GM21360 (cell line): ENCODE data around the gene TARM1.

Experiments
- ATAC-seq: cut with Tn5 transposase; IDR thresholded peaks from one replicate; pipeline ENCODE4 v1.9.1; 2021; ENCODE audit warnings: mild to moderate bottlenecking, moderate library complexity; ENCODE audit not compliant: unreplicated experiment

The TARM1 gene

GRCh38 chr19:54081032-54081431 lies at the start of gene TARM1:
TSS of gene TARM1 (minus strand) at chr19:54081365. CDS start at chr19:54081340, 25 bp downstream.
- ATAC-seq = no peak

- no peak for ATAC-seq
These were observed 48.4 kb upstream of the TARM1 start for GRCh38 chr19:54129617-54129996.

GRCh38 chr19:54128796-54129616 lies 47.8 kb upstream of the TARM1 start:
- ATAC-seq = no peak

DNA sequence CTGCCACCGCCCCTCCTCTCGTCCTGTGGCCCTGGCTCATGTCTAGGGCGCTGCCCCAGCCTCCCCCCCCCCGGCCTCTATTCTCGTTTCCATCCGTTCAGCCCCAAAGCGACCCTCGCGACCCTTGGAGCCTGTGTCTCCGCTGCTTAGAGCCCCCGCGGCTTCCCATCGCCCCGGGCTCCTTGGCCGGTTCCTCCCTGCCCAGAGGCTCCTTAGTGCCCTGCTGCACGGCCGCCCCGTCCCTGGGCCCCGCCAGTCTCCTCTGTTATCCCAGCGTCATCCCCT lies 47.2 kb upstream of the TARM1 start:
- ATAC-seq = no peak

DNA sequence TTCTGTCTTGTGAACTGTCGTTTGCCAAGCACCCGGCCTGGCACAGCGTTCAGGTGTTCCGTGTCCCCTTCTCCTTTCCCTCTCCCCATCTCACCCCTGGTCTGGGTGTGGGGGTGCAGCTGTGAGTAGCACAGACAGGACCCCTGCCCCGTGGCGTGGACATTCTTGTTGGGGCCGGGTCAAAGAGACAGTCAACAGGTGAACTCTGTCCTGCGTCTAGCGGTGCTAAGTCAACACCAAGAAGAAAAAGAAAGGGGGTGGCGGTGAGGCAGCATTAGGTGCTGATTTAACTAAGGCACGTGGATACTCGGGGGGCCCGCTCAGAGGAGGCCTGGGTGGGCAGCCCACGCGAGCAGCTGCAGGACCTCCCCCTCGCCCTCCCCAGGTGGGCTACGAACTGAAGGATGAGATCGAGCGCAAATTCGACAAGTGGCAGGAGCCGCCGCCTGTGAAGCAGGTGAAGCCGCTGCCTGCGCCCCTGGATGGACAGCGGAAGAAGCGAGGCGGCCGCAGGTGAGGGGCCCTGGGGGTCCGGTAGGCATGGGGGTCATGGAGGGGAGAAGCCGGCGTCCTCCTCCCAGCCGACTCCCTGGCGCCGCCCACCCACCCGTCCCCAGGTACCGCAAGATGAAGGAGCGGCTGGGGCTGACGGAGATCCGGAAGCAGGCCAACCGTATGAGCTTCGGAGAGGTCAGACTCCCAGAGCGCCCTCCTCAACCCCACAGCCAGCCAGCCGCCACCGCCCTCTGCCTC lies 46.7 kb upstream of the TARM1 start:
- ATAC-seq = no peak

GRCh38 chr19:54125713-54126112 lies 44.5 kb upstream of the TARM1 start:
- ATAC-seq = no peak

DNA sequence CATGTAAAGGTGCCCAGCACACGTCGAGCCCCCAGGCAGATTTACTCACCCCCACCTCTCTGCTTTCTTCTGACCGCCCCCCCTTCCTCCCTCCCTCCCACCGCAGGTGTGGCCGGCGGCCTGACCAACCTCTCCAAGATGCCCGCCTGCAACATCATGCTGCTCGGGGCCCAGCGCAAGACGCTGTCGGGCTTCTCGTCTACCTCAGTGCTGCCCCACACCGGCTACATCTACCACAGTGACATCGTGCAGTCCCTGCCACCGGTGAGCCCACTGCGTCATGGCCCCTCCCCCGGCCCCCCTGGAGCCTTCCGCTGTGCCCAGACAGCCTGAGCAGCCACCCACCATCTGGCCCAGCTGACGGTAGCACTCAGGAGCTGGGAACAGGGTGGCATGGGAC lies 43.2 kb upstream of the TARM1 start:
- no peak for ATAC-seq

DNA sequence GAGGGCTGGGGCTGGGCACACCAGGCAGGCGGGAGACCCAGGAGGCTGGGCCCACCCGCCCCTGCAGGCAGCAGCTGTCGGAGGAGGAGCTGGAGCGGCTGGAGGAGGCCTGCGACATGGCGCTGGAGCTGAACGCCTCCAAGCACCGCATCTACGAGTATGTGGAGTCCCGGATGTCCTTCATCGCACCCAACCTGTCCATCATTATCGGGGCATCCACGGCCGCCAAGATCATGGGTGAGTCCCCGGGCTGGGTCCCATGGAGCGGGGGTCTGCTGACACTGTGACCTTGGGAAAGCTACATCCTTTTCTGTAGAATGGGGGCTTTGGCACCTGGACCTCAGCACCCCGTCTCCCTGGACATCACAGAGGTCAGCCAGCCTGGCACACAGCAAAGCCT lies 42.5 kb upstream of the TARM1 start:
- no peak for ATAC-seq

GRCh38 chr19:54121259-54121658 lies 40.1 kb upstream of the TARM1 start:
- no peak for ATAC-seq

DNA sequence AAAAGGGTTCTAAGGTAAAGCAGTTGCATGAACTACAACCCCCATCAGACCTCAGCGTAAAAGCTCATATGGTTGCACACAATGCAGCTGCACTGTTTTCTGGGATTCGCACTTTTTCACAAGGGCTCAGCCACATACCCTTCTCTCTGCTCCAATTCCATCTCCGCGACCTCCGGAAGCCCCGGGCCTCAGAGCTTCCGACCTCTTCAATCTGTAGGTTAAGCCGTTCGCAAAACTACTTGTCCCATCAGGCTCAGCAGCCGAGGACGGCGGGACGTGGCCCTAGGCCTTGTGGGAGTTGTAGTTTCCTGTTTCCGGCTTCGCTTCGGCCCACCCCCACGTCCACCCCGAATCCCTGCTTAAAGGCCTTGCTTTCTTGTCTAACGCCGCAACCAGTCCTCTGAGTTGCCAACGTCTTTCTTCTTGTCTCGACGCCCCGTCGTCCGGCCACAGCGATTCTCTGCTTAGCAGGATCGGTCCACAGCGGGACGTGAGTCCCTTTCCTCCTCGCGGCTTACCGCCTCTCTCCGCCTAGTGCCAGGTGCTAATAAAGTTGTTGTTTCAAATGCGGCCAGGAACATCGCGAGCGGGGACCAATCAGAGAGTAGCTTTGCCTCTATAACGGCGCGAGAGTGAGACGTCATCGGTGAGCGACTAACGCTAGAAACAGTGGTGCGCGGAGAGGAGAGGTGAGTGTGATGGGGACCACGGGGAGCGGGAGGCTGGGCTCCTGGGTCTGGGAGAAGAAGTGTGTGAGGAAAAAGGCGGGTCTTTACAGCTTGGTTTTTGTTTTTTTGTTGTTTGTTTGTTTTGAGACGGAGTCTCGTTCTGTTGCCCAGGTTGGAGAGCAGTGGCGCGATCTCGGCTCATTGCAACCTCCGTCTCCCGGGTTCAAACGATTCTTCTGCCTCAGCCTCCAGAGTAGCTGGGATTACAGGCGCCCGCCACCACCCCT lies 34.2 kb upstream of the TARM1 start, which contains the start of the genes PRPF31 and TFPT:
TSS of gene PRPF31 (plus strand) at position 646 of the 955 bp plus-strand sequence. CDS start 2,525 bp downstream, outside the sequence.
TSS of gene TFPT (minus strand) at position 549 of the 955 bp plus-strand sequence. CDS start at position 161, 388 bp downstream.
- peak; percentile 81 for ATAC-seq

DNA sequence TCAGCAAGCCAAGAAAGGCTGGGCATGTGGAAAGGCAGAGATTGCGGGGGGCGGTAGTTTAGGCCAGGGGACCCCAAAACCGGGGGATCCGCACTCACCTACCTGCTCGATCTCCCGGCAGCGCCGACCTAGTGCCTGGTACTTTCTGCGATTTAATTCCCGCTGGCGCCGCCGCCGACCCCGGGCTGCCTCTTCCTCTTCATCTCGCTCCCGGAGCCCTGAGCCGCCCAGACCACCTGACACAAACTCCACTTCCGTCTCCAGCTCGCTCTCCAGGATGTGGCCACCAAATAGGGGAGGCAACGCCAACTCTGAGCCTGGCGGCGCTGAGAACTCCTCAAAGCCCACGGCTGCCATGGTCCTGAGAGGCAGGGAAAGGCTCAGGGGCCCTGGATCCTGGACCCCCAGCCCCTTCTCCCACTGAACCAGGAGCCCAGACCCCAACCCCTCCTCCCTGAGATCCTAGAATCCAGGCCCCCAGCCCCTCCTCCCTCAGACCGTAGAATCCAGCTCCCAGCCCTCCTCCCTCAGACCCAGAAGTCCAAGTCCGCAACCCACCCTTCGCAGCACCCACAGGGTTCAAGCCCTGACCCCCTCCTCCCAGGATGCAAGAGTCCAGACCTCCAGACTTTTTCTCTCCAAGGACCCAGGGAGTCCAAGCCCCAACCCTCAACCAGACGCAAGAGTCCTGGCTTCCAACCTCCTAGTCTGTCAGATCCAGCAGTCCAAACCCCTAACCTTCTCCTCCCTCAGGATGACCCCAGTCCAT lies 33.4 kb upstream of the TARM1 start:
- no peak for ATAC-seq

GRCh38 chr19:54109651-54110050 lies 28.5 kb upstream of the TARM1 start:
- no peak for ATAC-seq

GRCh38 chr19:54108496-54108895 lies 27.3 kb upstream of the TARM1 start:
- no peak for ATAC-seq

DNA sequence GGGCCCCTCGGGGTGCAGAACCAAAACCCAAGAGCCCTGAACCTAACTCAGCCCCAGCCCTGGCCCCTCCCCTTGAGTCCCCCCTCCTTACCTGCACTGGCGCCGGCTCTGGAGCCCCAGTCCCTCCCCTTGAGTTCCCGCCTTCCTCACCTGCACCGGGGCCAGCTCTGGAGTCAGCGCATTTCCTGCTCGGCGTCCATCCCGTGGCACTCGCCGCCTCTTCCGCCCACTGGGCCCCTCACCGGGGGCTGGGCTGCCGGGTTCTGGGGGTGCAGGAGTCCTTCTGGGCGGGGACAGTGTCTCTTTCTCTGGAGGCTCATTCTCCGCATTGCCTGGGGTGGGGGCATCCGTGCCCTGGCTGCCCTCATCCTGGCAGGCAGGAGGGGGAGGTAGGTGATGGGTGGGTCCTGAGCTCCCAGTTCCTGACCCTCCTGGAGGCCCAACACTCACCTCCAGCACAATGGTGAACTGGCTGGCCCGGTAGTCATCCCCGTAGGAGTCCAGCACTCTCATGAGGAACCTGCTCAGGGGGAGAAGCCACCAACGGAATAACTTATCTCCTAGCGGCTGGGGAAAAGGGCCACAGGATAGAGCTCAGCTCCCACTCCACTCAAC lies 26.8 kb upstream of the TARM1 start:
- ATAC-seq = no peak

- no peak for ATAC-seq
These were observed 25.6 kb upstream of the TARM1 start for GRCh38 chr19:54106716-54107115.

- no peak for ATAC-seq
These were observed 24.6 kb upstream of the TARM1 start for GRCh38 chr19:54105796-54106195.

- ATAC-seq = no peak
These were observed 24.0 kb upstream of the TARM1 start for GRCh38 chr19:54104998-54105715.

GRCh38 chr19:54102421-54103169 lies 21.4 kb upstream of the TARM1 start, which contains the start of gene NDUFA3:
TSS of gene NDUFA3 (plus strand) at chr19:54102855. CDS start at chr19:54102879, 24 bp downstream.
- ATAC-seq = peak; percentile 97
